Loucy (cell line): ENCODE results near the gene SLFN5.

Source experiments
- H2AFZ ChIP-seq: fragments of 200-600 bp; sonication (generic); 2 replicates; pipeline ENCODE4 v1.6.0; 2016; ENCODE audit warnings: antibody characterized with exemption, mild to moderate bottlenecking, low read length, moderate library complexity
- H3F3A ChIP-seq: fragments of 200-600 bp; 2 replicates; pipeline ENCODE4 v1.6.0; 2016; ENCODE audit warnings: antibody characterized with exemption, low read depth, mild to moderate bottlenecking
- H3K27me3 ChIP-seq: fragments of 200-600 bp; sonication (generic); 2 replicates; pipeline ENCODE4 v1.6.1; 2014; ENCODE audit warnings: low read length, mild to moderate bottlenecking; ENCODE audit not compliant: insufficient read depth, poor library complexity, severe bottlenecking
- H3K36me3 ChIP-seq: fragments of 200-600 bp; sonication (generic); 2 replicates; pipeline ENCODE4 v1.6.1; 2016; ENCODE audit warnings: low read length; ENCODE audit not compliant: insufficient read depth
- H3K4me1 ChIP-seq: fragments of 200-600 bp; sonication (generic); 2 replicates; pipeline ENCODE4 v1.5.1; 2014; ENCODE audit warnings: low read length, mild to moderate bottlenecking; ENCODE audit not compliant: insufficient read depth, poor library complexity, severe bottlenecking
- H3K4me2 ChIP-seq: fragments of 200-600 bp; sonication (generic); 2 replicates; pipeline ENCODE4 v1.6.0; 2014; ENCODE audit warnings: antibody characterized with exemption, low read length, low read depth, mild to moderate bottlenecking; ENCODE audit not compliant: poor library complexity, severe bottlenecking
- H3K4me3 ChIP-seq: fragments of 200-600 bp; sonication (generic); 2 replicates; pipeline ENCODE4 v1.5.1; 2014; ENCODE audit warnings: low read length, mild to moderate bottlenecking, mixed read lengths; ENCODE audit not compliant: poor library complexity, severe bottlenecking
- H3K79me2 ChIP-seq: fragments of 200-600 bp; sonication (generic); 2 replicates; pipeline ENCODE4 v1.6.1; 2014; ENCODE audit warnings: low read length; ENCODE audit not compliant: insufficient read depth
- H3K9ac ChIP-seq: fragments of 200-600 bp; sonication (generic); 2 replicates; pipeline ENCODE4 v1.6.0; 2014; ENCODE audit warnings: mild to moderate bottlenecking, low read depth, low read length, moderate library complexity; ENCODE audit not compliant: poor library complexity, severe bottlenecking
- H3K9me2 ChIP-seq: fragments of 200-600 bp; sonication (generic); replicated peaks from 2 replicates; pipeline ENCODE4 v1.6.1; 2016; ENCODE audit warnings: low read depth, low read length, mixed read lengths
- H3K9me3 ChIP-seq: fragments of 200-600 bp; sonication (generic); 2 replicates; pipeline ENCODE4 v1.6.1; 2014; ENCODE audit warnings: mild to moderate bottlenecking, antibody characterized with exemption, low read length, low read depth; ENCODE audit not compliant: insufficient read depth
- H4K20me1 ChIP-seq: fragments of 200-600 bp; sonication (generic); 2 replicates; pipeline ENCODE4 v1.6.0; 2014; ENCODE audit warnings: antibody characterized with exemption, low read length, mild to moderate bottlenecking; ENCODE audit not compliant: insufficient read depth, poor library complexity, severe bottlenecking
- EZH2phosphoT487 ChIP-seq: fragments of 200-600 bp; IDR thresholded peaks from 2 replicates; pipeline ENCODE4 v1.6.1; 2018; ENCODE audit warnings: antibody characterized with exemption, mild to moderate bottlenecking, moderate library complexity, borderline replicate concordance
- TF ChIP-seq, protein P1 (sequence below): fragments of 200-600 bp; sonication (generic); conservative IDR thresholded peaks from 2 replicates; pipeline ENCODE4 v1.5.1; 2014; ENCODE audit warnings: mild to moderate bottlenecking, antibody characterized with exemption, low read length

SLFN5 gene

DNA sequence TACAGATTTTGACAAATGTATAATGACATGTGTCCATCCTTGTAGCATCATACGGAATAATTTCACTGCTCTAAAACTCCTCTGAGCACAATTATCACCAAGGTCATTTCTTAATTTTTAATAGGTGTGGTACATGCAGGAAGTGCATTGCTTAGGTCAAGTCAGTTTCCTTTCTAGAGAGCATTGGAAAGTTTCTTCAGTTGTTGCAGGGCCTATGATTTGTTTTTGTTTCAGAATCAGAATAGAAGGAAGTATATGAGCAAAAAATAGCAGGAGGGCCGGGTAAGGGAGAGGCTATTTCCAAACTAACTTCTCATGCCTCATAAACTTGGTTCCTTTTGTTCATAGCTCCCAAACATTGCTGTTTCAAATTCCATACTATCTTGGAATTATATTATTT, 24.0 kb upstream of the SLFN5 start:
- peaks cover 91% of the 10 kb centered on the region for H3K27me3 ChIP-seq
- no peak overlapping the region for H3K4me3 ChIP-seq
- H3K9me2 ChIP-seq: no peaks in the 10 kb centered on the region
- peaks cover 21% of the 10 kb centered on the region for H3K4me1 ChIP-seq
- H3K79me2 ChIP-seq: no peaks in the 10 kb centered on the region
- no peak overlapping the region for H3K9ac ChIP-seq
- no peaks in the 10 kb centered on the region for H3K9me3 ChIP-seq
- H2AFZ ChIP-seq: no peak overlapping the region
- H3F3A ChIP-seq: no peaks in the 10 kb centered on the region; the same call in 1 of the 2 replicates
- TF ChIP-seq, protein P1, sequence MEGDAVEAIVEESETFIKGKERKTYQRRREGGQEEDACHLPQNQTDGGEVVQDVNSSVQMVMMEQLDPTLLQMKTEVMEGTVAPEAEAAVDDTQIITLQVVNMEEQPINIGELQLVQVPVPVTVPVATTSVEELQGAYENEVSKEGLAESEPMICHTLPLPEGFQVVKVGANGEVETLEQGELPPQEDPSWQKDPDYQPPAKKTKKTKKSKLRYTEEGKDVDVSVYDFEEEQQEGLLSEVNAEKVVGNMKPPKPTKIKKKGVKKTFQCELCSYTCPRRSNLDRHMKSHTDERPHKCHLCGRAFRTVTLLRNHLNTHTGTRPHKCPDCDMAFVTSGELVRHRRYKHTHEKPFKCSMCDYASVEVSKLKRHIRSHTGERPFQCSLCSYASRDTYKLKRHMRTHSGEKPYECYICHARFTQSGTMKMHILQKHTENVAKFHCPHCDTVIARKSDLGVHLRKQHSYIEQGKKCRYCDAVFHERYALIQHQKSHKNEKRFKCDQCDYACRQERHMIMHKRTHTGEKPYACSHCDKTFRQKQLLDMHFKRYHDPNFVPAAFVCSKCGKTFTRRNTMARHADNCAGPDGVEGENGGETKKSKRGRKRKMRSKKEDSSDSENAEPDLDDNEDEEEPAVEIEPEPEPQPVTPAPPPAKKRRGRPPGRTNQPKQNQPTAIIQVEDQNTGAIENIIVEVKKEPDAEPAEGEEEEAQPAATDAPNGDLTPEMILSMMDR: no peak
- TF ChIP-seq EZH2phosphoT487: no peak
- no peaks in the 10 kb centered on the region for H3K36me3 ChIP-seq
- no peak overlapping the region for H3K4me2 ChIP-seq
- peaks cover 4% of the 10 kb centered on the region for H4K20me1 ChIP-seq

DNA sequence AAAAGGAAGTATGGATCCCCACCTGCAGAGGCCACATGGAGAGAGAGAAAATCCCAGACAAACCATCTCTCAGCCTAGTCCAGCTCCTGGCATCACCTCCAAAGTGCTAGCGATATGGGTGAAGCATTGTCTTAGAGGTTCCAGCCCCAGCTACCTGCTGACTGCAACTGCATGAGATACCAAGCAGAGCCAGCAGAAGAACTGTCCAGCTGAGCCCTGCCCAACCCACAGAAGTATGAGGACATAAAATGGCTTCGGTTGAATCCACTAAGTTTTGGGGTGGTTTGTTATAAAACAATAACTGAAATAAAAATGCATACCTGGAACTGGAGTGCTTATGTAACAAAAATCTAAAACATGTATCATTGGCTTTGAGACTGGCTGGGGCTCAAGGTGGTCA, 20.4 kb upstream of the SLFN5 start:
- H3K4me1 ChIP-seq: no peaks in the 10 kb centered on the region
- H2AFZ ChIP-seq: no peak overlapping the region
- no peaks in the 10 kb centered on the region for H3K36me3 ChIP-seq
- H3K4me3 ChIP-seq: no peak overlapping the region
- no peaks in the 10 kb centered on the region for H4K20me1 ChIP-seq
- no peak for TF ChIP-seq EZH2phosphoT487
- TF ChIP-seq, protein P1: no peak
- no peaks in the 10 kb centered on the region for H3K79me2 ChIP-seq
- H3F3A ChIP-seq: no peaks in the 10 kb centered on the region
- no peaks in the 10 kb centered on the region for H3K9me3 ChIP-seq
- no peak overlapping the region for H3K9ac ChIP-seq
- no peak overlapping the region for H3K4me2 ChIP-seq
- no peaks in the 10 kb centered on the region for H3K9me2 ChIP-seq
- H3K27me3 ChIP-seq: peaks cover 99% of the 10 kb centered on the region

DNA sequence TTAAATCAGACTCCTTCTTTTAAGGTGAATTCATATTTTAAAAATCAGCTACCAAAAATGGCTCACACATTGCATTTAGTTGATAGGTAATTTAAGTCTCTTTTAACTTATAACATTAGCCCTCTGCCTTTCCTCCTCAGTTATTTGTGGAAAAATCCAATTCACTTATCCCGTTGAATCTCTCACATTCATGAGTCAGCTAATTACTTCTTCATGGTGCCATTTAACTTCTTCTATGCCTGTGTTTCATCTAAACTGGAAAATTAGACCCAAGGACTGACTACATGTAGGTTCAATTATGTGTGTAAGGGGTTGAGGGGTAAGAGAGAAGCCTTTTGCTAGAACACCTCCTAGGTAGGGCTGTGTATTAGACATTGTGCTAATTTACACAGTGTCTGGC, 18.4 kb upstream of the SLFN5 start:
- Histone ChIP-seq H3K9me2 (no peaks in the 10 kb centered on the region), H3K4me3 (no peak overlapping the region), H3K9ac (no peak overlapping the region), H2AFZ (no peak overlapping the region), H3K79me2 (no peaks in the 10 kb centered on the region), H3K9me3 (no peaks in the 10 kb centered on the region), H3K4me1 (no peaks in the 10 kb centered on the region), H4K20me1 (no peaks in the 10 kb centered on the region), H3F3A (no peaks in the 10 kb centered on the region), H3K27me3 (peaks cover 99% of the 10 kb centered on the region), H3K36me3 (no peaks in the 10 kb centered on the region), H3K4me2 (no peak overlapping the region)
- TF ChIP-seq, protein P1: no peak
- no peak for TF ChIP-seq EZH2phosphoT487
